Caco-2 (cell line): ENCODE measurements around the gene RTN4RL1. TPM values are rescaled to one million over a fixed set of nuclear protein-coding genes. Genes with fewer than 3 reads are reported as not detected.

Source experiments
- BruUV-seq: library from RNA; stranded (reverse); fragments of 400-500 nt; replicated peaks from 2 replicates; lab custom pipeline; 2021; lab: Mats Ljungman, UMichigan
- CTCF ChIA-PET: fragments of 300-600 bp; sonication (Branson Sonifier 250); formaldehyde crosslinking; loops from one replicate; lab custom pipeline; 2022; ENCODE audit warnings: antibody characterized with exemption; lab: Charles Lee
- POLR2A ChIA-PET: fragments of 300-600 bp; sonication (Branson Sonifier 250); formaldehyde crosslinking; loops from one replicate; lab custom pipeline; 2022; ENCODE audit warnings: antibody characterized with exemption; lab: Charles Lee
- DNase-seq, 2 experiments: peaks; one replicate each; pipeline versions ENCODE4 v3.0.0 to v3.0.0-alpha.2; 2020 to 2022
- H3K27me3 ChIP-seq: replicated peaks from 2 replicates; pipeline ENCODE4 v1.6.0; 2011; ENCODE audit warnings: low read length; ENCODE audit not compliant: control insufficient read depth, insufficient read depth
- H3K36me3 ChIP-seq: 2 replicates; pipeline ENCODE4 v1.5.1; 2011; ENCODE audit warnings: low read length; ENCODE audit not compliant: control insufficient read depth, insufficient read depth
- H3K4me1 ChIP-seq: fragments of 250-450 bp; sonication (Bioruptor Pico); 2 replicates; pipeline ENCODE4 v1.5.1; 2020; ENCODE audit warnings: mild to moderate bottlenecking
- H3K4me3 ChIP-seq: 2 replicates; pipeline ENCODE4 v1.5.1; 2011; ENCODE audit warnings: low read depth, mild to moderate bottlenecking, control low read depth, low read length
- H3K9me3 ChIP-seq: fragments of 250-450 bp; sonication (Bioruptor Pico); 2 replicates; pipeline ENCODE4 v1.5.1; 2020; ENCODE audit warnings: mild to moderate bottlenecking, moderate library complexity
- H3K27ac Mint-ChIP-seq: one replicate; pipeline ENCODE4 v1.8.0; 2022; ENCODE audit warnings: mixed read lengths; ENCODE audit not compliant: unreplicated experiment
- H3K27me3 Mint-ChIP-seq: one replicate; pipeline ENCODE4 v1.8.0; 2022; ENCODE audit warnings: mixed read lengths; ENCODE audit not compliant: insufficient read depth, unreplicated experiment
- H3K36me3 Mint-ChIP-seq: one replicate; pipeline ENCODE4 v1.8.0; 2022; ENCODE audit warnings: mild to moderate bottlenecking, mixed read lengths; ENCODE audit not compliant: insufficient read depth, unreplicated experiment
- H3K4me1 Mint-ChIP-seq: one replicate; pipeline ENCODE4 v1.8.0; 2022; ENCODE audit warnings: low read depth, mixed read lengths; ENCODE audit not compliant: unreplicated experiment
- H3K4me3 Mint-ChIP-seq: one replicate; pipeline ENCODE4 v1.8.0; 2022; ENCODE audit warnings: mild to moderate bottlenecking, moderate library complexity, mixed read lengths; ENCODE audit not compliant: unreplicated experiment
- H3K9me3 Mint-ChIP-seq: one replicate; pipeline ENCODE4 v1.8.0; 2022; ENCODE audit warnings: mixed read lengths; ENCODE audit not compliant: unreplicated experiment
- CTCF ChIP-seq, 2 experiments: fragments of 200-600 bp in 1 of 2; IDR thresholded peaks; 1 replicate in 1 of 2; 2 replicates in 1 of 2; pipeline versions ENCODE4 v1.5.1 to v1.8.0; 2011 to 2022; ENCODE audit warnings: antibody characterized with exemption in 1 of 2, control low read depth in 1 of 2, inconsistent platforms in 1 of 2, low read depth in 1 of 2, low read length in 1 of 2, mild to moderate bottlenecking in 1 of 2, moderate library complexity in 1 of 2; ENCODE audit not compliant: insufficient read depth in 1 of 2, severe bottlenecking in 1 of 2, unreplicated experiment in 1 of 2
- intact Hi-C: fragments of 100-400 bp; cut with micrococcal nuclease; formaldehyde crosslinking; loops from one replicate; pipeline ENCODE4 v1.10.0; 2022; ENCODE audit not compliant: unreplicated experiment
- total RNA-seq: library from RNA; stranded (reverse); gene quantifications from 2 replicates; pipeline ENCODE4 v1.2.3, GENCODE V29; 2022

Gene RTN4RL1
- total RNA-seq, 1 experiment from 2014 or later, result 0.54 TPM

GRCh38 chr17:1956134-1956533, 69.0 kb downstream of the RTN4RL1 start:
- no peaks in the 10 kb centered on the region for H3K9me3 Mint-ChIP-seq
- intact Hi-C loops, result no loop called here
- Histone ChIP-seq H3K9me3 (no peaks in the 10 kb centered on the region), H3K36me3 (no peaks in the 10 kb centered on the region), H3K27me3 (no peaks in the 10 kb centered on the region), H3K4me3 (no peak overlapping the region), H3K4me1 (no peaks in the 10 kb centered on the region)
- CTCF ChIA-PET, result no interaction called here
- POLR2A ChIA-PET, result no interaction called here
- H3K27me3 Mint-ChIP-seq, result no peaks in the 10 kb centered on the region
- no peaks in the 10 kb centered on the region for H3K36me3 Mint-ChIP-seq
- TF ChIP-seq CTCF (IDR thresholded peaks at IDR 0.05; ENCODE audit: insufficient read depth in 1 of 2, low read depth in 1 of 2, low read length in 1 of 2, severe bottlenecking in 1 of 2, unreplicated experiment in 1 of 2), result no peak
- H3K27ac Mint-ChIP-seq, result no peak overlapping the region
- peaks cover 5% of the 10 kb centered on the region for H3K4me1 Mint-ChIP-seq
- H3K4me3 Mint-ChIP-seq, result no peak overlapping the region
- BruUV-seq, result no TSS peak
- no peak for DNase-seq

GRCh38 chr17:1953831-1954230, 71.3 kb downstream of the RTN4RL1 start:
- no peaks in the 10 kb centered on the region for H3K9me3 Mint-ChIP-seq
- H3K9me3 ChIP-seq, result no peaks in the 10 kb centered on the region
- H3K4me3 Mint-ChIP-seq, result no peak overlapping the region
- no peak for TF ChIP-seq CTCF (IDR thresholded peaks at IDR 0.05; ENCODE audit: insufficient read depth in 1 of 2, low read depth in 1 of 2, low read length in 1 of 2, severe bottlenecking in 1 of 2, unreplicated experiment in 1 of 2)
- no TSS peak for BruUV-seq
- H3K4me1 Mint-ChIP-seq, result no peaks in the 10 kb centered on the region
- H3K27me3 Mint-ChIP-seq, result no peaks in the 10 kb centered on the region
- DNase-seq, result no peak
- ChIA-PET POLR2A (no interaction called here), CTCF (no interaction called here)
- no peaks in the 10 kb centered on the region for H3K36me3 Mint-ChIP-seq
- no peak overlapping the region for H3K27ac Mint-ChIP-seq
- no peaks in the 10 kb centered on the region for H3K27me3 ChIP-seq
- intact Hi-C loops, result no loop called here
- H3K36me3 ChIP-seq, result no peaks in the 10 kb centered on the region
- no peaks in the 10 kb centered on the region for H3K4me1 ChIP-seq
- no peak overlapping the region for H3K4me3 ChIP-seq

DNA sequence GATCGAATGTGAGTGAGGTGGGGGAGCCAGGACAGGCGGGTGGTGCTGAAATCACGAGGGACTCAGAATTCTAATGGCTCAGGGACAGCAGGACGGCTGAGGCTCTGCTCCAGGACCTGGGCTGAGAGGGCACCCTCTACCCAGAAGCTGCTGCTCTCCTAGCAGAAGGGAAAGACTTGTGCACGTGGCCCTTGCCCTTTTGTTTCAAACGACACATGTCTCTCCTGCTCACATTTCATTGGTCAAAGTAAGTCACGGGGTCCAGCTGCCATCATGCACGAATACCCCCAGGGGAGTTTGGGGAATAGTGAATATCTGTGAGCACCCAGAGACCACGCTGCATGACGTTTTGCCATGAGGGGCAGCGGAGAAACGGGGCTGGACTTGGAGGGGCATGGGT, 73.2 kb downstream of the RTN4RL1 start:
- Mint-ChIP-seq H3K27me3 (no peaks in the 10 kb centered on the region), H3K4me3 (no peak overlapping the region), H3K27ac (no peak overlapping the region), H3K36me3 (no peaks in the 10 kb centered on the region), H3K9me3 (no peaks in the 10 kb centered on the region), H3K4me1 (no peaks in the 10 kb centered on the region)
- Histone ChIP-seq H3K27me3 (no peaks in the 10 kb centered on the region), H3K9me3 (no peaks in the 10 kb centered on the region), H3K36me3 (no peaks in the 10 kb centered on the region), H3K4me1 (peaks cover 7% of the 10 kb centered on the region; the same call in 1 of the 2 replicates), H3K4me3 (no peak overlapping the region)
- TF ChIP-seq CTCF (IDR thresholded peaks at IDR 0.05; ENCODE audit: insufficient read depth in 1 of 2, low read depth in 1 of 2, low read length in 1 of 2, severe bottlenecking in 1 of 2, unreplicated experiment in 1 of 2), result no peak
- intact Hi-C loops, result no loop called here
- DNase-seq, result no peak
- CTCF ChIA-PET, result no interaction called here
- no TSS peak for BruUV-seq
- POLR2A ChIA-PET, result no interaction called here
